DND-41 (cell line): ENCODE data around the gene HECTD4.

Experiments used
- CTCF ChIP-seq: IDR thresholded peaks from 2 replicates; pipeline ENCODE4 v1.5.1; 2012; ENCODE audit warnings: borderline replicate concordance, low read length, moderate library complexity, mild to moderate bottlenecking; ENCODE audit not compliant: poor library complexity, severe bottlenecking; ENCODE audit errors: extremely low read depth
- EZH2 ChIP-seq: IDR thresholded peaks from 3 replicates; pipeline ENCODE4 v1.6.1; 2012; ENCODE audit warnings: borderline replicate concordance, low read depth, mild to moderate bottlenecking, moderate library complexity, low read length, inconsistent platforms; ENCODE audit not compliant: severe bottlenecking

GRCh38 chr12:112328456-112329124, 53.6 kb downstream of the HECTD4 start:
- TF ChIP-seq EZH2: no peak
- TF ChIP-seq CTCF: no peak
